Erythroblast (primary cell): Measurements from ENCODE around the gene ZNF440.
"Not testable (repeated sequence)": the region's sequence is repeated elsewhere in the genome, so short reads cannot be mapped to it uniquely, and the experiment has no call there.

Experiments used
- DNase-seq, 2 experiments: peaks; one replicate each; lab custom pipeline; 2025; lab: John Stamatoyannopoulos, UW
- GATA1 ChIP-seq: IDR thresholded peaks from 2 replicates; pipeline ENCODE4 v1.6.1; 2011; ENCODE audit warnings: low read depth, mild to moderate bottlenecking, control low read depth, low read length, moderate library complexity
- POLR2A ChIP-seq: IDR thresholded peaks from 2 replicates; pipeline ENCODE4 v1.6.1; 2011; ENCODE audit warnings: mild to moderate bottlenecking, low read length

The ZNF440 gene

GRCh38 chr19:11848594-11849469 is 34.8 kb downstream of the ZNF440 start, which contains the start of gene ZNF439:
Gene ZNF439, plus strand, starts transcription at chr19:11848726. Its CDS starts 142 bp downstream, at chr19:11848868.
- peak; percentile 84 to 86 for DNase-seq
- no peak for TF ChIP-seq GATA1

DNA sequence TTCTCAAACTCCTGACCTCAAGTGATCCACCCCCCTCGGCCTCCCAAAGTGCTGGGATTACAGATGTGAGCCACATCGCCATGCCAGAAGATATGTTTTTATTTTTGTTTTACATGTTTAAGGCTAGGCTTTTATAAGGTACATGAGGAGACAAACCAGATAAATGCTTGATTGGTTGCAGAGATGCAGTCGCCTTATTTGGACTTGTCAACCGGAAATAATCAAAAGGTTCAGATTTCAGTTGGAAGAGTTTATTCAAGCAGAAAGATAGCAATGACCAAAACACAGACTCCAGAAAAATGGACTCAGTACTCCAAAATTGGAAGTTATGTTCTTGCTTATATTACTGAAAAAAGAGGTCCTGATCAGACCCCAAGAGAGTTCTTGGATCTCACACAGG is 36.2 kb downstream of the ZNF440 start:
- DNase-seq, result not testable (repeated sequence)

GRCh38 chr19:11853358-11853757 is 39.3 kb downstream of the ZNF440 start:
- TF ChIP-seq POLR2A (no peak), GATA1 (no peak)
- DNase-seq, result peak in 1 of 2 experiments; percentile 13

DNA sequence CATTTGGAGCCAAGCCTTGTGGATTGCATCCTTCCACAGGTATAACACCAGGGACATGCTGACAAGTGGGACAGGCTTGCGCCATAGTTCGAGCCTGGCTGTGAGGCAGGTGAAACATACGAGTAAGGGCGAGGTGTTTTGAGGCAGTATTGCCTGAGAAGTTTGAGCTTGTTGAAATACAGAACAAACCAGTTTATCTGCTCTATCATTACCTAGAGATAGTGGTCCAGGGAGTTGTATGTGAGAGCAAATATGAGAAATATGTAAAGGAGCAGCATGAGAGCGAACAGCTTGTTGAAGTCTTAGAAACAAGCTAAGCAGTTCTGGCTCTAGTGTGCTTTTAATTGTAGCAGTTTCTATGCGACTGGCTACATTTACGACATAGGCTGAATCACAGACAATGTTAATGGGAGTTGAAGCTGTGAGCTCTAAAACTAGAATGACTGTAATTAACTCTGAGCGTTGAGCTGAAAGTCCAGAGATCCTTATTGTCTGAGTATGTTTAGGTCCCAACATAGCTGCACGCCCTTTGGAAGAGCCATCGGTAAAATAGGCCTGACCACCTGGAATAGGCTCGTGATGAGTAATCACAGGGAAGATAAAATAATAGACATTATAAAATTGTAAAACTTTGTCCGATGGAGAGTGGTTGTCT is 42.6 kb downstream of the ZNF440 start:
- DNase-seq, result no peak
- no peak for TF ChIP-seq GATA1
- no peak for TF ChIP-seq POLR2A

DNA sequence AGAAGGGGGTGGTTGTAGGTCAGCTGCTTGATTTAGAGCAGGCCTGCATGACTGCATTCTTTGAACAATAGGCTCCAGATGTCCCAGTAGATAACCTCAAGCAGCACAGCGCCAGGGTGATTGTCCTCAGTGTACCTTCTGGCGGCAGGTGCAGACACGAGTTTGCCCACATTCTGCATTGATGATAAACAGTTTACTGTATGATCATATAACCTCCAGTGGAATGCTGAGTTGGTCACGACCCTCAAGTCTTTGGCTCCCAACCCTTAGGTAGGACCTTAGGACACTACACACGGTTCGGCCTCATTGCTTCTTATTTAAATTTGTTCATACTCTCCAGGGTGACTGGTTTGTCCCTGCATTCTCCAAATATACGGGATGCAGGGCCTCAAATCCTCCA is 46.6 kb downstream of the ZNF440 start:
- DNase-seq, result no peak

GRCh38 chr19:11861301-11861700 is 47.2 kb downstream of the ZNF440 start:
- DNase-seq, result no peak
- TF ChIP-seq GATA1 (no peak), POLR2A (no peak)

More for the DNA sequence above, 46.6 kb downstream of the ZNF440 start:
- TF ChIP-seq GATA1, result no peak
- TF ChIP-seq POLR2A, result no peak

- DNase-seq, result not testable (repeated sequence)
These were observed 53.7 kb downstream of the ZNF440 start for GRCh38 chr19:11867766-11868165.

DNA sequence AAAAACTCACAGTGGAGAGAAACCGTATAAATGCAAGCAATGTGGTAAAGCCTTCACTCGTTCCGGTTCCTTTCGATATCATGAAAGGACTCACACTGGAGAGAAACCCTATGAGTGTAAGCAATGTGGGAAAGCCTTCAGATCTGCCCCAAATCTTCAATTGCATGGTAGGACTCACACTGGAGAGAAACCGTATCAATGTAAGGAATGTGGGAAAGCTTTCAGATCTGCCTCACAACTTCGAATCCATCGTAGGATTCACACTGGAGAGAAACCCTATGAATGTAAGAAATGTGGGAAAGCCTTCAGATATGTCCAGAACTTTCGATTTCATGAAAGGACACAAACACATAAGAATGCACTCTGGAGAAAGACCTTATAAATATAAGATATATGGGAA is 54.1 kb downstream of the ZNF440 start:
- TF ChIP-seq POLR2A, result no peak
- no peak for TF ChIP-seq GATA1
- DNase-seq, result no peak

GRCh38 chr19:11872624-11873023 is 58.6 kb downstream of the ZNF440 start:
- no peak for TF ChIP-seq GATA1
- TF ChIP-seq POLR2A, result no peak
- no peak for DNase-seq

- DNase-seq, result no peak
- TF ChIP-seq POLR2A, result no peak
- no peak for TF ChIP-seq GATA1
These were observed 59.7 kb downstream of the ZNF440 start for GRCh38 chr19:11873762-11874161.

GRCh38 chr19:11879687-11880266 is 65.7 kb downstream of the ZNF440 start:
- DNase-seq, result peak; percentile 19 to 51

DNA sequence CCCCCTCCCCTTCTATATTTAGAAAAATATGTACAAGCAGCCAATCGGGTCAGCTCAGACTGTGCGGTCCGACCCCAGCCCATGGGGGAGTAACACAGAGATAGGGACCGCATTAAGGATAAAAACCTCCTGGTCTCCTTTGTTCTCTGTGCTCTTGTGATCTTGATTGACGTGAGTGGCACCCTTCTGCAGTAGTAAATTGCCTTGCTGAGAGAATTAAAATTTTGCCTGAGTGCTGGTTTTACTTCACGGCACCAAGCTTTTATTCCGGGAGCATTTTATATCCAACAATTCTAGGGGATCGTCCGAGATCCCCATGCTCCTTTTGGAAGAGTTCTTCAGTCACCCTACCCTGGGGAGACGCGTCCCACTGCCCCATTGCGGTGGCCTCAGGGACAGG is 66.5 kb downstream of the ZNF440 start:
- no peak for DNase-seq
- no peak for TF ChIP-seq GATA1
- no peak for TF ChIP-seq POLR2A

- no peak for TF ChIP-seq GATA1
- no peak for TF ChIP-seq POLR2A
These were observed 67.2 kb downstream of the ZNF440 start for GRCh38 chr19:11881151-11881800.

GRCh38 chr19:11882606-11883005 is 68.5 kb downstream of the ZNF440 start:
- no peak for DNase-seq
- TF ChIP-seq POLR2A (no peak), GATA1 (no peak)

More at GRCh38 chr19:11881151-11881800, 67.2 kb downstream of the ZNF440 start:
- peak; percentile 63 to 78 for DNase-seq
